H7 (cell line): ENCODE measurements around the gene ZNF346. TPM values are rescaled to one million over a fixed set of nuclear protein-coding genes. Genes with fewer than 3 reads are reported as not detected.
"Not testable (repeated sequence)": the region's sequence is repeated elsewhere in the genome, so short reads cannot be mapped to it uniquely, and the experiment has no call there.

Experiments used
- DNase-seq: peaks from one replicate; pipeline ENCODE4 v3.0.0; 2012
- H3K27me3 ChIP-seq: 2 replicates; pipeline ENCODE4 v1.6.0; 2011; ENCODE audit warnings: mild to moderate bottlenecking, low read length; ENCODE audit not compliant: control insufficient read depth, insufficient read depth
- H3K36me3 ChIP-seq: replicated peaks from 2 replicates; pipeline ENCODE4 v1.5.1; 2011; ENCODE audit warnings: low read length; ENCODE audit not compliant: control insufficient read depth, insufficient read depth
- H3K4me3 ChIP-seq: 2 replicates; pipeline ENCODE4 v1.5.1; 2011; ENCODE audit warnings: low read depth, mild to moderate bottlenecking, control low read depth, low read length, moderate library complexity; ENCODE audit not compliant: insufficient read depth
- total RNA-seq: library from RNA; depleted of rRNA; stranded (reverse); fragments of >200 nt; shearing (Covaris generic); gene quantifications from 2 replicates; pipeline ENCODE4 v1.2.3, GENCODE V29; 2014

Gene ZNF346
- total RNA-seq, 1 experiment from 2014 or later: 25.0 TPM

GRCh38 chr5:176998828-176999227 lies 23.7 kb upstream of the ZNF346 start:
- DNase-seq: no peak
- Histone ChIP-seq H3K27me3 (no peaks in the 10 kb centered on the region), H3K4me3 (no peak overlapping the region), H3K36me3 (no peaks in the 10 kb centered on the region)

- not testable (repeated sequence) for H3K4me3 ChIP-seq, DNase-seq, H3K36me3 ChIP-seq, H3K27me3 ChIP-seq
Observed at GRCh38 chr5:176999526-176999925, 23.0 kb upstream of the ZNF346 start.

- Histone ChIP-seq H3K36me3 (no peaks in the 10 kb centered on the region), H3K4me3 (no peak overlapping the region), H3K27me3 (no peaks in the 10 kb centered on the region)
- no peak for DNase-seq
Observed at GRCh38 chr5:177003649-177004048, 18.8 kb upstream of the ZNF346 start.

GRCh38 chr5:177004961-177005360 lies 17.5 kb upstream of the ZNF346 start:
- Histone ChIP-seq H3K4me3 (peak overlapping the region; percentile 98; the same call in 1 of the 2 replicates), H3K36me3 (no peaks in the 10 kb centered on the region), H3K27me3 (no peaks in the 10 kb centered on the region)
- no peak for DNase-seq

- no peaks in the 10 kb centered on the region for H3K36me3 ChIP-seq
- DNase-seq: no peak
Observed at GRCh38 chr5:177005619-177006264, 16.8 kb upstream of the ZNF346 start.

GRCh38 chr5:177006265-177006972 lies 16.1 kb upstream of the ZNF346 start, which contains the start of gene UIMC1:
Gene UIMC1, minus strand, starts transcription at chr5:177006779. Its CDS starts 24,164 bp downstream, at chr5:176982615.
- peak; percentile 97 for DNase-seq
- H3K4me3 ChIP-seq: peak within 1 kb of the TSS; percentile 98
- H3K36me3 ChIP-seq: no peaks in the 10 kb centered on the region
- no peaks in the 10 kb centered on the region for H3K27me3 ChIP-seq

More at GRCh38 chr5:177005619-177006264, 16.8 kb upstream of the ZNF346 start:
- peak overlapping the region; percentile 98 for H3K4me3 ChIP-seq
- no peaks in the 10 kb centered on the region for H3K27me3 ChIP-seq

GRCh38 chr5:177008716-177009115 lies 13.8 kb upstream of the ZNF346 start:
- no peaks in the 10 kb centered on the region for H3K27me3 ChIP-seq
- H3K36me3 ChIP-seq: no peaks in the 10 kb centered on the region
- no peak for DNase-seq
- no peak overlapping the region for H3K4me3 ChIP-seq

- no peak for DNase-seq
- Histone ChIP-seq H3K4me3 (no peak overlapping the region), H3K36me3 (no peaks in the 10 kb centered on the region), H3K27me3 (no peaks in the 10 kb centered on the region)
Observed at GRCh38 chr5:177010153-177010552, 12.3 kb upstream of the ZNF346 start.

GRCh38 chr5:177015156-177015555 lies 7.3 kb upstream of the ZNF346 start:
- no peaks in the 10 kb centered on the region for H3K27me3 ChIP-seq
- no peaks in the 10 kb centered on the region for H3K36me3 ChIP-seq
- DNase-seq: no peak

GRCh38 chr5:177018341-177018740 lies 4.2 kb upstream of the ZNF346 start:
- H3K36me3 ChIP-seq: no peaks in the 10 kb centered on the region
- no peak for DNase-seq

More at GRCh38 chr5:177015156-177015555, 7.3 kb upstream of the ZNF346 start:
- H3K4me3 ChIP-seq: no peak overlapping the region

GRCh38 chr5:177020033-177020432 lies 2.5 kb upstream of the ZNF346 start:
- H3K36me3 ChIP-seq: peaks cover 3% of the 10 kb centered on the region
- no peak overlapping the region for H3K4me3 ChIP-seq
- DNase-seq: no peak
- H3K27me3 ChIP-seq: no peaks in the 10 kb centered on the region

More at GRCh38 chr5:177018341-177018740, 4.2 kb upstream of the ZNF346 start:
- Histone ChIP-seq H3K27me3 (no peaks in the 10 kb centered on the region), H3K4me3 (no peak overlapping the region)

- H3K4me3 ChIP-seq: peak overlapping the region; percentile 94
- peaks cover 3% of the 10 kb centered on the region for H3K36me3 ChIP-seq
- DNase-seq: no peak
- H3K27me3 ChIP-seq: no peaks in the 10 kb centered on the region
Observed at GRCh38 chr5:177023303-177023664, 788 bp downstream of the ZNF346 start.

- DNase-seq: no peak
- H3K36me3 ChIP-seq: peaks cover 3% of the 10 kb centered on the region
- H3K4me3 ChIP-seq: no peak overlapping the region
- no peaks in the 10 kb centered on the region for H3K27me3 ChIP-seq
Observed at GRCh38 chr5:177024559-177024958, 2.1 kb downstream of the ZNF346 start.

- H3K4me3 ChIP-seq: no peak overlapping the region
- H3K36me3 ChIP-seq: peaks cover 3% of the 10 kb centered on the region
- H3K27me3 ChIP-seq: no peaks in the 10 kb centered on the region
- no peak for DNase-seq
Observed at GRCh38 chr5:177025101-177025601, 2.7 kb downstream of the ZNF346 start.

GRCh38 chr5:177027665-177028064 lies 5.2 kb downstream of the ZNF346 start:
- peaks cover 3% of the 10 kb centered on the region for H3K36me3 ChIP-seq
- no peaks in the 10 kb centered on the region for H3K27me3 ChIP-seq
- DNase-seq: no peak
- H3K4me3 ChIP-seq: no peak overlapping the region
